Prostate gland (tissue), 2 donors: ENCODE data around the gene DGKB. TPM values are rescaled to one million over a fixed set of nuclear protein-coding genes. Genes with fewer than 3 reads are reported as not detected.

Source experiments
- DNase-seq: peaks from one replicate; pipeline ENCODE4 v3.0.0-alpha.2; 2019; ENCODE audit warnings: low spot score
- H3K27ac ChIP-seq, 2 donors: fragments of 200-600 bp; sonication (generic); 2 replicates each; pipeline ENCODE4 v1.5.1; 2017 to 2019
- H3K27me3 ChIP-seq: fragments of 200-600 bp; sonication (generic); replicated peaks from 2 replicates; pipeline ENCODE4 v1.5.1; 2019; ENCODE audit not compliant: insufficient read depth
- H3K36me3 ChIP-seq, 2 donors: fragments of 200-600 bp; sonication (generic); 1 replicate in 1 of 2; 2 replicates in 1 of 2; pipeline versions ENCODE4 v1.5.1 to v1.8.1; 2017 to 2019
- H3K4me1 ChIP-seq: fragments of 200-600 bp; sonication (generic); replicated peaks from 2 replicates; pipeline ENCODE4 v1.5.1; 2019
- H3K4me3 ChIP-seq, 2 donors: fragments of 200-600 bp; sonication (generic); 2 replicates each; pipeline ENCODE4 v1.5.1; 2017 to 2019
- H3K9me3 ChIP-seq: fragments of 200-600 bp; sonication (generic); 2 replicates; pipeline ENCODE4 v1.5.1; 2017
- CTCF ChIP-seq, 4 experiments: fragments of 200-600 bp in 2 of 4; fragments of 450-650 bp in 2 of 4; sonication (generic) in 2 of 4; IDR thresholded peaks; 1 replicate in 3 of 4; 2 replicates in 1 of 4; pipeline ENCODE4 v1.5.1; 2016 to 2019; ENCODE audit warnings: antibody characterized with exemption in 4 of 4, mild to moderate bottlenecking in 2 of 4, moderate library complexity in 2 of 4
- POLR2A ChIP-seq: fragments of 450-650 bp; IDR thresholded peaks from one replicate; pipeline ENCODE4 v1.6.1; 2016; ENCODE audit warnings: antibody characterized with exemption, mild to moderate bottlenecking
- POLR2AphosphoS5 ChIP-seq: sonication (generic); formaldehyde crosslinking; IDR thresholded peaks from one replicate; pipeline ENCODE4 v1.6.1; 2017; ENCODE audit warnings: antibody characterized with exemption
- WGBS: methylation state at CpG from one replicate; pipeline ENCODE4 v1.1.5; 2018; 5-methylcytosine and 5-hydroxymethylcytosine counted together
- intact Hi-C: fragments of 100-400 bp; cut with DNase I; formaldehyde crosslinking; loops from one replicate; pipeline ENCODE4 v1.14.2; 2022
- total RNA-seq, 2 donors: library from RNA; depleted of rRNA; stranded (reverse); fragments of >200 nt; gene quantifications; one replicate each; pipeline ENCODE4 v1.1.0, GENCODE V29; 2016

DGKB gene
- total RNA-seq, 2 donors from 2014 or later = 0.45 TPM; not detected in 1

DNA sequence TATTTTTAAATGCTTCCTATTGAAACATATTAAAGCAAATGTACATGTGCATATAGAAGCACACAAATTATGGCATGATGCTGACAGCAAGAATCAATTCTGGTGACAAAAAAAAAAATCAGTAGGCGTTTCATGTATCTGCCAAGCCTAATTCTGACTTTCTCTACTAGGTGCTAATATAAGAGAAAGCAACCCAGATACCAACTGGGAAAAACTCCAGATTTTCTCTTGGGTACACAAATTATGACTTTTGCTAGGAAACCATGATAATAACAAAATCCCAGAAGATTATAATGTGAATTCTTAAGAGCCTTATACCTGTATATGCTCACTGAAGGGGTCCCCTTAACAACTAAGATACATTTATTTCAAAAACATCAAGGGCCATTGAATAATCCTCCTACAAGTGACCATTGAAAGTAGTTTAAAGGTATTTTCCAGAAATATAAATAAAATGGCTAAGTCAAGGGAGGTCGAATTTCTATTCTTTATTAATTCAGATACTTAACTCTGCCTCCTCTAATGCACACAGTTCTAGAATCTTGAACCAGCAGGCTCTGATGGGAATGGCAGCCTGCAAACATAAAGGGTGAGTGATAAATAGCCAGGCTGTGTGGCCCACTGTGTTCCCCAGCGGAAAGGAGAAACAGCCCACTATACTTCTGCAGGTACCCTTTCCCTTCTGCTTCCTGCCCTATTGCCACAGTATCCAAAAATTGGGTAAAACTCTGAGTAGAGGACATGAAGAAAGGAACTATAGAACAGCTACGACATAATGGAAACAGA, 84.5 kb downstream of the DGKB start:
- 86% methylated on average over 4 of the region's 4 CpGs for WGBS
- Histone ChIP-seq H3K4me3 (no peak overlapping the region), H3K4me1 (no peaks in the 10 kb centered on the region), H3K36me3 (no peaks in the 10 kb centered on the region), H3K9me3 (no peaks in the 10 kb centered on the region), H3K27me3 (no peaks in the 10 kb centered on the region), H3K27ac (no peak overlapping the region)
- intact Hi-C loops = no loop called here
- no peak for DNase-seq
- TF ChIP-seq CTCF (IDR thresholded peaks at IDR 0.05) = no peak
- no peak for TF ChIP-seq POLR2AphosphoS5
- no peak for TF ChIP-seq POLR2A

DNA sequence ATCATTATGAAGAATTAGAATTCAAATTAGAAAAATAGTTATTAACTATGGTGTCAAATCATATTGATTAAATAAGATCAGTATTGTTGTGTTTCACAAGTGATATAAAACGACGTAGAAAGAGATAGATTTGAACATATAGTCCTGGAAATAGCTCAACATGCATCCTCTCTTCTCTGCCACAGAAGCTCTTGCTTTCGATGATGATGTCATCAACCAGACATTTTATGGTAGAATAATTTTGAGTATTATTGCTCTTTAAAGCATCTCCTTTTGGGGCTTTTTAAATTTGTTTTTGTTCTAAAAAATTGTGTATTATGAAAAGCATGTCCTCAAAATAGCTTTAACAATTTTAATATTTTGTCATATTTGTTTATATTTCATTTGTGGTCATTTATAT, 95.0 kb downstream of the DGKB start:
- no peaks in the 10 kb centered on the region for H3K9me3 ChIP-seq
- TF ChIP-seq POLR2A (no peak), POLR2AphosphoS5 (no peak), CTCF (IDR thresholded peaks at IDR 0.05) (no peak)
- no peaks in the 10 kb centered on the region for H3K27me3 ChIP-seq
- H3K36me3 ChIP-seq = no peaks in the 10 kb centered on the region
- intact Hi-C loops = no loop called here
- H3K4me3 ChIP-seq = no peak overlapping the region
- no peaks in the 10 kb centered on the region for H3K4me1 ChIP-seq
- no peak for DNase-seq
- WGBS = 87% methylated on average over 3 of the region's 3 CpGs
- no peak overlapping the region for H3K27ac ChIP-seq

GRCh38 chr7:14806891-14807290, 95.7 kb downstream of the DGKB start:
- no peak overlapping the region for H3K4me3 ChIP-seq
- no peak for TF ChIP-seq POLR2A
- TF ChIP-seq CTCF (IDR thresholded peaks at IDR 0.05) = no peak
- TF ChIP-seq POLR2AphosphoS5 = no peak
- H3K4me1 ChIP-seq = no peaks in the 10 kb centered on the region
- intact Hi-C loops = no loop called here
- no peak for DNase-seq
- H3K27me3 ChIP-seq = no peaks in the 10 kb centered on the region
- no peaks in the 10 kb centered on the region for H3K36me3 ChIP-seq
- no peaks in the 10 kb centered on the region for H3K9me3 ChIP-seq
- H3K27ac ChIP-seq = no peak overlapping the region
- 23% methylated on average over 1 of the region's 1 CpG for WGBS

- intact Hi-C loops = no loop called here
- Histone ChIP-seq H3K4me1 (no peaks in the 10 kb centered on the region), H3K36me3 (no peaks in the 10 kb centered on the region), H3K27ac (no peak overlapping the region), H3K27me3 (no peaks in the 10 kb centered on the region), H3K9me3 (no peaks in the 10 kb centered on the region), H3K4me3 (no peak overlapping the region)
- no peak for TF ChIP-seq POLR2A
- TF ChIP-seq POLR2AphosphoS5 = no peak
- TF ChIP-seq CTCF (IDR thresholded peaks at IDR 0.05) = no peak
- no peak for DNase-seq
- WGBS = 94% methylated on average over 2 of the region's 2 CpGs
These were observed 97.3 kb downstream of the DGKB start for GRCh38 chr7:14805105-14805719.

- no peaks in the 10 kb centered on the region for H3K36me3 ChIP-seq
- no peaks in the 10 kb centered on the region for H3K4me1 ChIP-seq
- H3K9me3 ChIP-seq = no peaks in the 10 kb centered on the region
- intact Hi-C loops = no loop called here
- WGBS = 93% methylated on average over 2 of the region's 2 CpGs
- H3K27me3 ChIP-seq = no peaks in the 10 kb centered on the region
- no peak overlapping the region for H3K27ac ChIP-seq
- no peak for DNase-seq
- no peak overlapping the region for H3K4me3 ChIP-seq
- TF ChIP-seq POLR2AphosphoS5 (no peak), CTCF (IDR thresholded peaks at IDR 0.05) (no peak), POLR2A (no peak)
These were observed 101.9 kb downstream of the DGKB start for GRCh38 chr7:14800664-14801063.
